Stimulated activated CD8-positive, alpha-beta memory T cell treated with anti-CD3 and anti-CD28 coated beads, Interleukin-4, amount 100 ng/mL, for 1 hour (primary cell): ENCODE data around the gene GBF1.

Experiments
- DNase-seq, 2 donors: peaks; one replicate each; pipeline ENCODE4 v3.0.0-alpha.2; 2020; ENCODE audit warnings: low read depth in 2 of 2, low spot score in 1 of 2

The GBF1 gene

GRCh38 chr10:102393411-102394078 lies 148.2 kb downstream of the GBF1 start:
- no peak for DNase-seq

GRCh38 chr10:102394079-102394800 lies 148.9 kb downstream of the GBF1 start:
- peak; percentile 99 to 100 for DNase-seq

DNA sequence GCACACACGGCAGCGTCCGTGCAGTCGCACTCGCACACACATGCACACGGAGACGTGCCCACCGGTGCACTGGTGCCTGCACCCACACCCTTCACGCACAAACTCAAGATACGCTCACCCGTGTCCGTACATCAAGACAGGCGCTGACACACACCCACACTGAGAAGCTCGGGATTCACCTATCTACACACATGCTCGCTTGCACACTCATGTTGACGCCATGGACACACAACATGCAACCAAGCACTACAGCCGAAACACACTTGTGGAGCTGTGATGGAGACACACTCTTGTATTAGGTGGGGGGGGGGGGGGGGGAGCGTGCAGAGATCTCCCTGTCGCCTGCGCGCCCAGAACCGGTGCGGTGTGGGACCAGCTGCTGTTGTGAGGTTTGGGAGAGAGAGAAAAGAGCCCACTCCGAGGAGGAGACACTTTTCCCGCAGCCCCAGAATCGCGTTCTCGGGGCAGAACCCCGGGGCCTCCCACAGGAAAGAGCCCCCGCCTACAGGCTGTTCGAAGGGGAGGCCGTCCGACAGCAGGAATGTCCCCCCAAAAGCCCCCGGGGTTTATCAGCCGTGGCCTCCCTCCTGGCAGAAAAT lies 149.6 kb downstream of the GBF1 start:
- no peak for DNase-seq

DNA sequence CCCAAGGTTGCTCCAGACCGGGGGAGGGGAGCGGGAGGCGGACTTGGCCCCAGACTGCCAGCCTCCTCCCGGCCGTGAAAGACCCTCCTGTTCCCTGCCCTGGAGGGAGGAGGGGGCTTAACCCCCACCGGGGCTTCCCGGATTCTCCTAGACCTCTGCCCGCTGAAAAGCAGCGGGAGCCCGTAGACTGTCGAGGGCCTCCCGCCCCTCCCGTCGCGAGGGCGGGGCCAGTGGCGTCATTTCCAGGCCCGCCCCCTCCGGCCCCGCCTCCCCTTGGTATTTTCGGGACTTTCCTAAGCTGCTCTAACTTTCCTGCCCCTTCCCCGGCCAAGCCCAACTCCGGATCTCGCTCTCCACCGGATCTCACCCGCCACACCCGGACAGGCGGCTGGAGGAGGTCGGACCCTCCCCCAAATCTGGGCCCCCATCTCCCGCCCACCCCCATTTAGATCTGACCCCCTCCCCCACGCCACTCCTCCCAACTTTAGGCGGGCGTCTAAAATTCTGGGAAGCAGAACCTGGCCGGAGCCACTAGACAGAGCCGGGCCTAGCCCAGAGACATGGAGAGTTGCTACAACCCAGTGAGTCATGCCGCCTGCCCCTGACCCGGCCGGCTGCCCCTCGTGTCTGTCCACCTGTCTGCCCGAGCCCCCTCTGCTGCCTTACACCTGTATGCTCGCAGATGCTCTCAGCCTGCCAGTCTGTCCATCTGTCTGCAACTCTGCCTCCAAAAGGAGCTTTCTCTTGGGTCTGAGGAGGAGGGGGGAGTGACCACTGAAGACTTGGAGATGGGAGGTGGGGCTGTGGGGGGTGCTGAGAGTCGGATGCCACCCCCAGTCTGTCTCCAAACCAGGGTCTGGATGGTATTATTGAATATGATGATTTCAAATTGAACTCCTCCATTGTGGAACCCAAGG lies 150.3 kb downstream of the GBF1 start, which contains the start of gene NFKB2:
NFKB2 (plus strand) TSS at position 306 of the 917 bp plus-strand sequence; CDS start at position 561, 255 bp downstream.
- DNase-seq, result peak; percentile 87 to 88

DNA sequence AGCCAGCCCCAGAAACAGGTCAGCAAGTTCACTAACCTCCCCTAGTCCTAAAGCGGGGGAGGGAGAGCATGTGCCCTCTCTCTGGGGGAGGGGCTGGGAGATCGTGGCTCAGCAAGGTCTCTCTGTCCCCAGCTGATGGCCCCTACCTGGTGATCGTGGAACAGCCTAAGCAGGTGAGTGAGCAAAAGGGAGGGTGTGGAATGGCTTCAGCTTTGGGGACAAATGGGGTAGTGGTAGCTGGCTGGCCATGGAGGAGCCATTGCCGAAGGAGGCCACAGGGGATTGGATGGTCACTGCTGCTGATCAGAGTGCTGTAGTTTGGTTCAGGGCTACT lies 151.0 kb downstream of the GBF1 start:
- DNase-seq, result no peak

GRCh38 chr10:102396730-102397151 lies 151.4 kb downstream of the GBF1 start:
- DNase-seq, result no peak

GRCh38 chr10:102397222-102398171 lies 152.2 kb downstream of the GBF1 start:
- DNase-seq, result no peak

GRCh38 chr10:102398172-102399020 lies 153.1 kb downstream of the GBF1 start:
- DNase-seq, result no peak

GRCh38 chr10:102399217-102400021 lies 154.1 kb downstream of the GBF1 start:
- peak; percentile 71 to 78 for DNase-seq

DNA sequence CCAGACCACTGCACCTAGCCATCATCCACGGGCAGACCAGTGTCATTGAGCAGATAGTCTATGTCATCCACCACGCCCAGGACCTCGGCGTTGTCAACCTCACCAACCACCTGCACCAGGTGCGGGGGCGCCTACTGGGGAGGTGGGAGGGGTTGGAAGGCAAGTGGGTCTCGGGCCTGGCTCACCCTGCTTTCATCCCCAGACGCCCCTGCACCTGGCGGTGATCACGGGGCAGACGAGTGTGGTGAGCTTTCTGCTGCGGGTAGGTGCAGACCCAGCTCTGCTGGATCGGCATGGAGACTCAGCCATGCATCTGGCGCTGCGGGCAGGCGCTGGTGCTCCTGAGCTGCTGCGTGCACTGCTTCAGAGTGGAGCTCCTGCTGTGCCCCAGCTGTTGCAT lies 154.7 kb downstream of the GBF1 start:
- no peak for DNase-seq

GRCh38 chr10:102400598-102401341 lies 155.4 kb downstream of the GBF1 start:
- DNase-seq, result no peak

DNA sequence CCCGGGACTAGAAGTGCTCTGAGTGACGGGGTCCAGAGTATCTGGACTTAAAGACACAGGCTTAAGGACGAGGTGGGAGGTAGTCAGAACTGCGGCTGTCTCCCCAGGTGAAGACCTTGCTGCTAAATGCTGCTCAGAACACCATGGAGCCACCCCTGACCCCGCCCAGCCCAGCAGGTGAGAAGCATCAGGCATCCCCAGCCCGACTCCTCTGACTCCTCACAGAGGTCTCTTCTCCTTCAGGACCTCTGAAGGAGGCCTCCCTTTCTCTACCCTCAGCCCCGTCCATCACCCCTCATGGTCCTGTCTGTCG lies 156.0 kb downstream of the GBF1 start:
- no peak for DNase-seq

DNA sequence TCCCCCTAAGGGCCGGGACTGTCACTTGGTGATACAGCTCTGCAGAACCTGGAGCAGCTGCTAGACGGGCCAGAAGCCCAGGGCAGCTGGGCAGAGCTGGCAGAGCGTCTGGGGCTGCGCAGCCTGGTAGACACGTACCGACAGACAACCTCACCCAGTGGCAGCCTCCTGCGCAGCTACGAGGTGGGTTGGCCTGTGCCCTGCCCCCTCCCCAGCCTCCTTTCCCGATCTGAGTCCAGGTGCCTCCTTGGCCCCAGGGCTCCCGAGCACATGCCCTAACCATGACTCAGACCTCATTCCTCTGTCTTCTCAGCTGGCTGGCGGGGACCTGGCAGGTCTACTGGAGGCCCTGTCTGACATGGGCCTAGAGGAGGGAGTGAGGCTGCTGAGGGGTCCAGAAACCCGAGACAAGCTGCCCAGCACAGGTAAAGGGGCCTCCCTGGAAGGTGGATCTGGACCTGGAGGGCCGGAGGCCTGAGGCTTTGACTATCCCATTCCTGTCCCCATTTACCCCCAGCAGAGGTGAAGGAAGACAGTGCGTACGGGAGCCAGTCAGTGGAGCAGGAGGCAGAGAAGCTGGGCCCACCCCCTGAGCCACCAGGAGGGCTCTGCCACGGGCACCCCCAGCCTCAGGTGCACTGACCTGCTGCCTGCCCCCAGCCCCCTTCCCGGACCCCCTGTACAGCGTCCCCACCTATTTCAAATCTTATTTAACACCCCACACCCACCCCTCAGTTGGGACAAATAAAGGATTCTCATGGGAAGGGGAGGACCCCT lies 156.6 kb downstream of the GBF1 start:
- DNase-seq, result no peak

GRCh38 chr10:102402512-102402896 lies 157.2 kb downstream of the GBF1 start:
- no peak for DNase-seq

DNA sequence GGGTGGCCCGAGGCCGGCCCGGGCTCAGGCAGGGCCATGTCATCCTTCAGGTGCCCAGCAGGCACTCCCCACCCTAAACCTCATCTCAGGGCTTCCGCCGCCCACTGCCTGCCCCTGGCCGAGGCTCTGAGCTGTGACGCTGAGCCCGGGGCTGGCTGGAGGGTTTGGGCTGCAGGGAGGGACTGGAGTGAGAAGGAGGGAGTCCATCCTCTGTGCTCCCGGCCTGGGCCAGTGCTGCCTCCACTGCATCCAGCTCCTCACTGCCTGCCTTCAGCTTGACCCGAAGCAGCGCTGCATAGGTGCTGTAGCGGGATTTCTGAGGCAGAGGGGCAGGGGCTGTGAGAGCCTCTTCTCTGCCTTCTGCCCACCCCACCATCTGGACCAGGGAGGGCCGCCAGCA lies 157.8 kb downstream of the GBF1 start:
- DNase-seq, result no peak

GRCh38 chr10:102404361-102405107 lies 159.2 kb downstream of the GBF1 start:
- DNase-seq, result no peak
